GM12892 (cell line): ENCODE data around the gene SPSB1.

Experiments
- POLR2A ChIP-seq: IDR thresholded peaks from 2 replicates; pipeline ENCODE4 v1.6.1; 2011; ENCODE audit warnings: low read depth, low read length, control low read depth
- POLR2AphosphoS5 ChIP-seq: IDR thresholded peaks from 2 replicates; pipeline ENCODE4 v1.6.1; 2011; ENCODE audit warnings: low read depth, low read length, control low read depth

GRCh38 chr1:9294405-9294773 is 1.7 kb downstream of the SPSB1 start:
- no peak for TF ChIP-seq POLR2AphosphoS5
- TF ChIP-seq POLR2A: no peak
